Measurements from ENCODE around the gene LTBP3.

DNA sequence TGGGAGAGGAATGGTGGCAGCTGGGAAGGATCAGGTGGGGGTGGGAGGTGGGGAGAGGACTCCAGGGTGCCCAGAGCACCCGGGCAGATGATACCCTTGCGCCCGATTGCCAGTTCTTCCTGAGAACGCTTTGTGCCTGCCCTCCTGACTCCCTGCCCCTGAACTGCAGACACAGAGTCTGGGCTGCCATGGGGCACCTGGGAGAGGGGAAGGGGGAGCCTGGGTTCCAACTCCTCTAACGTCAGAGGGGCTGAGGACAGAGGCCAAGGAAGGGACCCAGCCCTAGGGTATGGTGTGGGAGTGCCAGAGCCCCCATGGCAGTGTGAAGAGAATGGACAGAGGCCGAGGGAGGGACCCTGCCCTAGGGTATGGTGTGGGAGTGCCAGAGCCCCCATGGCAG is 38.4 kb upstream of the LTBP3 start:
- TF ChIP-seq, protein P1, sequence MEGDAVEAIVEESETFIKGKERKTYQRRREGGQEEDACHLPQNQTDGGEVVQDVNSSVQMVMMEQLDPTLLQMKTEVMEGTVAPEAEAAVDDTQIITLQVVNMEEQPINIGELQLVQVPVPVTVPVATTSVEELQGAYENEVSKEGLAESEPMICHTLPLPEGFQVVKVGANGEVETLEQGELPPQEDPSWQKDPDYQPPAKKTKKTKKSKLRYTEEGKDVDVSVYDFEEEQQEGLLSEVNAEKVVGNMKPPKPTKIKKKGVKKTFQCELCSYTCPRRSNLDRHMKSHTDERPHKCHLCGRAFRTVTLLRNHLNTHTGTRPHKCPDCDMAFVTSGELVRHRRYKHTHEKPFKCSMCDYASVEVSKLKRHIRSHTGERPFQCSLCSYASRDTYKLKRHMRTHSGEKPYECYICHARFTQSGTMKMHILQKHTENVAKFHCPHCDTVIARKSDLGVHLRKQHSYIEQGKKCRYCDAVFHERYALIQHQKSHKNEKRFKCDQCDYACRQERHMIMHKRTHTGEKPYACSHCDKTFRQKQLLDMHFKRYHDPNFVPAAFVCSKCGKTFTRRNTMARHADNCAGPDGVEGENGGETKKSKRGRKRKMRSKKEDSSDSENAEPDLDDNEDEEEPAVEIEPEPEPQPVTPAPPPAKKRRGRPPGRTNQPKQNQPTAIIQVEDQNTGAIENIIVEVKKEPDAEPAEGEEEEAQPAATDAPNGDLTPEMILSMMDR (conservative IDR thresholded peaks at IDR 0.05; ENCODE audit: low read depth, low read length), result no peak
- no peak for TF ChIP-seq EZH2 (IDR thresholded peaks at IDR 0.05; ENCODE audit: borderline replicate concordance, low read depth, low read length, poor library complexity, severe bottlenecking)
